ENCODE measurements around the gene IQGAP3. TPM values are rescaled to one million over a fixed set of nuclear protein-coding genes. Genes with fewer than 3 reads are reported as not detected.

The IQGAP3 gene
- total and polyA plus RNA-seq, 9 donors: 0.05 to 1.2 (median 0.30) TPM; not detected in 1

DNA sequence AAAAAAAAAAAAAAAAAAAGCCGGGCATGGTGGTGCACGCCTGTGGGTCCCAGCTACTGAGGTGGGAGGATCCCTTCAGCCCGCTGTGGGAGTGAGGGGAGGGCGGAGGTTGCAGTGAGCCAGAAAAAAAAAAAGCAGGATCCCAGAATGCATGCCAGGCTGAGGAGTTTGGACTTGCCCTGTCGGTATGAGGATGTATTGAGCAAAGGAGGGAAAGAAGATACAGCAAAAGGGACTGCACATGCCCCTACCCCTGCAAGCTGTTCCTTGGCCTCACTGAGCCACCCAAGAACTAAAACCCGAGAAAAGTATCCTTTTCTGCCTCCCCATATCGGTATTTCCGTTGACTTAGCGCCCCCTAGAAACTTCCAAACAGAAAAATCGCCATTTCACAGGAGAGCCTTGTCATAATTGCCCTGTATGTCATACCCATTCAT lies 30.2 kb upstream of the IQGAP3 start:
- no peak overlapping the region for H3K27ac ChIP-seq
- H3K4me1 ChIP-seq (ENCODE audit: insufficient read depth): peaks cover 4% of the 10 kb centered on the region
- no peak overlapping the region for H3K4me3 ChIP-seq
- intact Hi-C loops (cut with DNase I): loop anchor here in 2 of 4 donors (2.0 to 10.0 kb wide), 3 partner anchors 18 to 218 kb away; no protein-coding TSS in a partner anchor
- H3K27me3 ChIP-seq: no peaks in the 10 kb centered on the region
- H3K36me3 ChIP-seq: no peaks in the 10 kb centered on the region
- 20 to 31% (median 25%) methylated on average over 10 of the region's 10 CpGs for WGBS, 3 donors
- TF ChIP-seq, protein P1, sequence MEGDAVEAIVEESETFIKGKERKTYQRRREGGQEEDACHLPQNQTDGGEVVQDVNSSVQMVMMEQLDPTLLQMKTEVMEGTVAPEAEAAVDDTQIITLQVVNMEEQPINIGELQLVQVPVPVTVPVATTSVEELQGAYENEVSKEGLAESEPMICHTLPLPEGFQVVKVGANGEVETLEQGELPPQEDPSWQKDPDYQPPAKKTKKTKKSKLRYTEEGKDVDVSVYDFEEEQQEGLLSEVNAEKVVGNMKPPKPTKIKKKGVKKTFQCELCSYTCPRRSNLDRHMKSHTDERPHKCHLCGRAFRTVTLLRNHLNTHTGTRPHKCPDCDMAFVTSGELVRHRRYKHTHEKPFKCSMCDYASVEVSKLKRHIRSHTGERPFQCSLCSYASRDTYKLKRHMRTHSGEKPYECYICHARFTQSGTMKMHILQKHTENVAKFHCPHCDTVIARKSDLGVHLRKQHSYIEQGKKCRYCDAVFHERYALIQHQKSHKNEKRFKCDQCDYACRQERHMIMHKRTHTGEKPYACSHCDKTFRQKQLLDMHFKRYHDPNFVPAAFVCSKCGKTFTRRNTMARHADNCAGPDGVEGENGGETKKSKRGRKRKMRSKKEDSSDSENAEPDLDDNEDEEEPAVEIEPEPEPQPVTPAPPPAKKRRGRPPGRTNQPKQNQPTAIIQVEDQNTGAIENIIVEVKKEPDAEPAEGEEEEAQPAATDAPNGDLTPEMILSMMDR (IDR thresholded peaks at IDR 0.05): no peak
- no peaks in the 10 kb centered on the region for H3K9me3 ChIP-seq
- no peak for DNase-seq

DNA sequence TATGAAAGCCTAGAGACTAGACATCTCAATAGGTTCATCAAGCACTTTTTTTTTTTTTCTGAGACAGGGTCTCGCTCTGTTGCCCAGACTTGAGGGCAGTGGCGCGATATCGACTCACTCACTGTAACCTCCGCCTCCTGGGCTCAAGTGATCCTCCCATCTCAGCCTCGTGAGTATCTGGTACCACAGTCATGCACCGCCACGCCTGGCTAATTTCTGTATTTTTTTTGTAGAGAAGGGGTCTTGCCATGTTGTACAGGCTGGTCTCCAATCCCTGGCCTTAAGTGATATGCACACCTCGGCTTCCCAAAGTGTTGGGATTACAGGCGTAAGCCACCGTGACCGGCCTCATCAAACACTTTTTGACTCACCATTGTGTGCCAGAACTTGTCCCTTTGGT lies 29.5 kb upstream of the IQGAP3 start:
- TF ChIP-seq POLR2A (IDR thresholded peaks at IDR 0.05) (no peak), EP300 (IDR thresholded peaks at IDR 0.05) (no peak)
- TF ChIP-seq, protein P1 (IDR thresholded peaks at IDR 0.05): no peak
- WGBS, 3 donors: 50 to 64% (median 63%) methylated on average over 12 of the region's 12 CpGs
- Histone ChIP-seq H3K27ac (peak overlapping the region; percentile 39 to 55), H3K4me3 (peak overlapping the region; percentile 59), H3K4me1 (ENCODE audit: insufficient read depth) (peaks cover 4% of the 10 kb centered on the region), H3K9me3 (no peaks in the 10 kb centered on the region), H3K36me3 (no peaks in the 10 kb centered on the region), H3K27me3 (no peaks in the 10 kb centered on the region)
- intact Hi-C loops (cut with DNase I): loop anchor here in 2 of 4 donors (2.0 to 10.0 kb wide), 3 partner anchors 17 to 217 kb away; no protein-coding TSS in a partner anchor
- no peak for DNase-seq

DNA sequence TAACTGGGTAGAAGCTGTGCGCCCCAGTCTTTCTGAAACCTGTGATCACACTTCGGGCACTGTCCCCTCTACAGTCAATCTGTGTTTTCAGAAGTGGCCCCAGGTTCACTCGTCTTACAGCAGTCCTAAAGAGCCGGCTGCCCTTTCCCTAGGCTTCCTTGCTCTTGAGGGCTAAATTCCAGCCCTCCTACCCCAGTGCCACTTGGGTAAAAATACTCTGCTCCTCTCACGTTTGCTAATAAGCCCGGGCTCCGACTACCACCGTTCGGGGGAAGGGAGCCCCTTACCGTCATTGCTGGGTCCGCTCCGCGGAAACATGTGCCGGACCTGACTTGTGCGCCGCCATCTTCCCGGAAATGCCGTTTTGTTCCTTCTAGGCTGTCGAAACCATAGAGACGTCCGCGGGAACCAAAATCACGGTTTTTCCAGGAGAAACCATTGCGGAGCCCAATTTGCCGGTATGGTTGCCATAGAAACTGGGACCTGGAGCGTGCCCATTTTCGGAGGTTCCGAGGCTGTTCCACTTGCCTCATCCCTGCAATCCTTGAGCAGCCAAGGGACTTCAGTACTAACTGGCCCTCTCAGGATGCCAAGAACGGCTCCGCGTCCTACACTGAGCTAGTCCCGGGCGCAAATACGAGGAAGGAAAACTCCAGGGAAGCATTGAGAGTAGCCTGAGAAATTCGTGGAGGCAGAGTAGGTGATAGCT lies 28.9 kb upstream of the IQGAP3 start, which contains the start of gene GPATCH4:
GPATCH4 (minus strand) TSS at position 358 of the 709 bp plus-strand sequence.
- WGBS, 3 donors: 0 to 1% (median 0%) methylated on average over 35 of the region's 35 CpGs

DNA sequence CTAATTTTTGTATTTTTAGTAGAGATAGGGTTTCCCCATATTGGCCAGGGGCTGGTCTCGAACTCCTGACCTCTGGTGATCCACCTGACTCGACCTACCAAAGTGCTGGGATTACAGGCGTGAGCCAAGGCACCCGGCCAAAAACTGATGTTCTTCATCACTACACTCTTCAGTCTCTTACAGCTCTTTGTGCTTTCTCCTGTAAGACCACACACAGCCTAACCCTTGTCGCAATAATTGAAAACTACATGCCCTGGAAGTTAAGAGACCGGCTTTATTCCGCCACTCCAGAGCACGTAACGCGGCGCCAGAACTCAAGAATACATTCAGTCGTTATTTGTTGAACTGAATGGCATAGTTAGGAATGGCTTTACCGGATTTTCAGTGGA lies 28.4 kb upstream of the IQGAP3 start:
- Histone ChIP-seq H3K27me3 (no peaks in the 10 kb centered on the region), H3K4me1 (ENCODE audit: insufficient read depth) (peaks cover 4% of the 10 kb centered on the region), H3K4me3 (peak overlapping the region; percentile 59), H3K36me3 (no peaks in the 10 kb centered on the region), H3K27ac (peak overlapping the region in 1 of 2 donors; percentile 39), H3K9me3 (no peaks in the 10 kb centered on the region)
- no peak for DNase-seq
- intact Hi-C loops (cut with DNase I): loop anchor here in 2 of 4 donors (10.0 kb wide), 2 partner anchors 116 to 216 kb away; no protein-coding TSS in a partner anchor
- 1% methylated on average over 13 of the region's 13 CpGs for WGBS, 3 donors
- TF ChIP-seq EP300 (IDR thresholded peaks at IDR 0.05) (no peak), POLR2A (IDR thresholded peaks at IDR 0.05) (no peak)
- TF ChIP-seq, protein P1 (IDR thresholded peaks at IDR 0.05): no peak

More for the DNA sequence above, 28.9 kb upstream of the IQGAP3 start, which contains the start of gene GPATCH4:
- no peaks in the 10 kb centered on the region for H3K9me3 ChIP-seq
- H3K4me1 ChIP-seq (ENCODE audit: insufficient read depth): peaks cover 4% of the 10 kb centered on the region
- peak within 1 kb of the TSS; percentile 59 for H3K4me3 ChIP-seq
- H3K36me3 ChIP-seq: no peaks in the 10 kb centered on the region
- DNase-seq: peak; percentile 76 to 86 (median 80)
- intact Hi-C loops (cut with DNase I): loop anchor here in 2 of 4 donors (10.0 kb wide), 2 partner anchors 116 to 216 kb away; no protein-coding TSS in a partner anchor
- no peaks in the 10 kb centered on the region for H3K27me3 ChIP-seq
- H3K27ac ChIP-seq: peak within 1 kb of the TSS; percentile 39 to 55
- TF ChIP-seq, protein P1 (IDR thresholded peaks at IDR 0.05): no peak
- TF ChIP-seq POLR2A (IDR thresholded peaks at IDR 0.05) (no peak), EP300 (IDR thresholded peaks at IDR 0.05) (no peak)

Measured in ovary (tissue), 9 donors.